Liver (tissue), 9 donors: ENCODE data around the gene NR4A1. TPM values are rescaled to one million over a fixed set of nuclear protein-coding genes. Genes with fewer than 3 reads are reported as not detected.

Experiments used
- DNase-seq: peaks from one replicate; pipeline ENCODE4 v3.0.0-alpha.2; 2017; ENCODE audit warnings: low spot score
- H3K27ac ChIP-seq, 2 donors: one replicate each; pipeline ENCODE4 v1.7.0; 2013; ENCODE audit warnings: inconsistent platforms in 2 of 2, low read length in 2 of 2, control low read depth in 1 of 2, low read depth in 1 of 2, mild to moderate bottlenecking in 1 of 2
- H3K27me3 ChIP-seq, 4 donors: one replicate each; pipeline versions ENCODE4 v1.6.1 to v1.7.0; 2013; ENCODE audit warnings: low read length in 3 of 4, inconsistent platforms in 1 of 4, mild to moderate bottlenecking in 1 of 4, moderate library complexity in 1 of 4; ENCODE audit not compliant: control insufficient read depth in 4 of 4, insufficient read depth in 4 of 4
- H3K36me3 ChIP-seq, 4 donors: one replicate each; pipeline versions ENCODE4 v1.6.1 to v1.7.0; 2013; ENCODE audit warnings: low read length in 3 of 4, mild to moderate bottlenecking in 3 of 4, low read depth in 1 of 4, moderate library complexity in 1 of 4; ENCODE audit not compliant: control insufficient read depth in 4 of 4, insufficient read depth in 3 of 4
- H3K4me1 ChIP-seq, 4 donors: one replicate each; pipeline versions ENCODE4 v1.6.1 to v1.7.0; 2013; ENCODE audit warnings: low read length in 3 of 4, mild to moderate bottlenecking in 3 of 4, moderate library complexity in 1 of 4; ENCODE audit not compliant: control insufficient read depth in 4 of 4, insufficient read depth in 4 of 4
- H3K4me3 ChIP-seq, 3 donors: one replicate each; pipeline versions ENCODE4 v1.6.1 to v1.7.0; 2013; ENCODE audit warnings: low read length in 3 of 3, control low read depth in 1 of 3, low read depth in 1 of 3, mild to moderate bottlenecking in 1 of 3
- H3K9ac ChIP-seq, 2 donors: one replicate each; pipeline ENCODE4 v1.7.0; 2013; ENCODE audit warnings: low read length in 2 of 2, mild to moderate bottlenecking in 2 of 2, moderate library complexity in 2 of 2, control low read depth in 1 of 2, low read depth in 1 of 2
- H3K9me3 ChIP-seq, 4 donors: one replicate each; pipeline versions ENCODE4 v1.6.1 to v1.7.0; 2013; ENCODE audit warnings: low read length in 3 of 4; ENCODE audit not compliant: control insufficient read depth in 4 of 4
- ATF3 ChIP-seq: IDR thresholded peaks from 2 replicates; pipeline ENCODE4 v1.6.1; 2016; ENCODE audit warnings: antibody characterized with exemption
- CTCF ChIP-seq: fragments of 150-350 bp; IDR thresholded peaks from 2 replicates; pipeline ENCODE4 v1.5.1; 2017; ENCODE audit warnings: improper control_type of control experiment, low read depth, low read length; ENCODE audit not compliant: missing input control
- EGR1 ChIP-seq, 2 donors: IDR thresholded peaks; 2 replicates each; pipeline ENCODE4 v1.6.1; 2016 to 2018; ENCODE audit warnings: antibody characterized with exemption in 2 of 2, low read depth in 2 of 2
- FOXA1 ChIP-seq: IDR thresholded peaks from 2 replicates; pipeline ENCODE4 v1.6.1; 2016; ENCODE audit warnings: antibody characterized with exemption
- GABPA ChIP-seq, 2 donors: IDR thresholded peaks in 1 of 2; conservative IDR thresholded peaks in 1 of 2; 2 replicates each; pipeline ENCODE4 v1.6.1; 2016; ENCODE audit warnings: antibody characterized with exemption in 2 of 2, mild to moderate bottlenecking in 1 of 2, moderate library complexity in 1 of 2
- HNF4A ChIP-seq, 2 donors: conservative IDR thresholded peaks; 2 replicates each; pipeline ENCODE4 v1.6.1; 2016; ENCODE audit warnings: antibody characterized with exemption in 2 of 2, mild to moderate bottlenecking in 2 of 2
- HNF4G ChIP-seq: IDR thresholded peaks from 2 replicates; pipeline ENCODE4 v1.6.1; 2016; ENCODE audit warnings: antibody characterized with exemption
- JUND ChIP-seq, 2 donors: IDR thresholded peaks; 2 replicates each; pipeline ENCODE4 v1.6.1; 2016; ENCODE audit warnings: antibody characterized with exemption in 2 of 2
- MAX ChIP-seq: IDR thresholded peaks from 2 replicates; pipeline ENCODE4 v1.6.1; 2016; ENCODE audit warnings: antibody characterized with exemption
- RAD21 ChIP-seq, 2 donors: IDR thresholded peaks; 2 replicates each; pipeline ENCODE4 v1.6.1; 2016; ENCODE audit warnings: antibody characterized with exemption in 2 of 2, mild to moderate bottlenecking in 2 of 2
- REST ChIP-seq: IDR thresholded peaks from 2 replicates; pipeline ENCODE4 v1.6.1; 2016; ENCODE audit warnings: antibody characterized with exemption, mild to moderate bottlenecking
- RXRA ChIP-seq, 2 donors: IDR thresholded peaks; 2 replicates each; pipeline ENCODE4 v1.6.1; 2017 to 2018; ENCODE audit warnings: antibody characterized with exemption in 2 of 2, mild to moderate bottlenecking in 1 of 2
- SP1 ChIP-seq: IDR thresholded peaks from 2 replicates; pipeline ENCODE4 v1.6.1; 2018; ENCODE audit warnings: antibody characterized with exemption, mild to moderate bottlenecking
- TAF1 ChIP-seq: conservative IDR thresholded peaks from 2 replicates; pipeline ENCODE4 v1.6.1; 2016; ENCODE audit warnings: antibody characterized with exemption, mild to moderate bottlenecking
- ZBTB33 ChIP-seq: IDR thresholded peaks from 2 replicates; pipeline ENCODE4 v1.6.1; 2016; ENCODE audit warnings: antibody characterized with exemption
- WGBS: extraction: QIAGEN DNeasy Blood & Tissue Kit; methylation state at CpG from one replicate; pipeline ENCODE4 v1.1.7; 2013; 5-methylcytosine and 5-hydroxymethylcytosine counted together
- polyA plus RNA-seq, 2 donors: library from polyadenylated mRNA; stranded (reverse) in 1 of 2; unstranded in 1 of 2; fragments of 200-250 nt in 1 of 2; fragments of >200 nt in 1 of 2; fragmentation: Nextera tagmentation in 1 of 2; extraction: Ambion mirVana in 1 of 2; gene quantifications; one replicate each; pipeline versions ENCODE4 v1.2.1 to v1.2.3, GENCODE V29; 2013 to 2015
- total RNA-seq, 2 donors: library from RNA; depleted of rRNA; stranded (reverse); fragments of >200 nt; gene quantifications; one replicate each; pipeline ENCODE4 v1.2.3, GENCODE V29; 2014
- donor health status: healthy.
- donor health status: healthy.
- donor health status: healthy.
- donor health status: healthy.
- donor health status: healthy.

NR4A1 gene
- total and polyA plus RNA-seq, 4 donors = 0.79 to 5.8 (median 3.4) TPM

GRCh38 chr12:52033446-52034140 is 17.6 kb upstream of the NR4A1 start:
- no peaks in the 10 kb centered on the region for H3K27me3 ChIP-seq
- WGBS = 80% methylated on average over 13 of the region's 13 CpGs
- no peak for DNase-seq

GRCh38 chr12:52035190-52035589 is 16.1 kb upstream of the NR4A1 start:
- no peak for TF ChIP-seq HNF4A (conservative IDR thresholded peaks at IDR 0.05)
- TF ChIP-seq GABPA (IDR thresholded peaks at IDR 0.05 in 1 of 2, conservative IDR thresholded peaks at IDR 0.05 in 1 of 2) = no peak
- TF ChIP-seq TAF1 = no peak
- TF ChIP-seq HNF4G = no peak
- TF ChIP-seq ATF3 = no peak
- no peak for TF ChIP-seq CTCF
- TF ChIP-seq RAD21 (IDR thresholded peaks at IDR 0.05) = no peak
- no peak for TF ChIP-seq JUND (IDR thresholded peaks at IDR 0.05)
- TF ChIP-seq ZBTB33 = no peak
- TF ChIP-seq EGR1 (IDR thresholded peaks at IDR 0.05; ENCODE audit: low read depth in 2 of 2) = no peak
- TF ChIP-seq SP1 = no peak
- no peak for TF ChIP-seq FOXA1
- H3K27me3 ChIP-seq = no peaks in the 10 kb centered on the region
- H3K4me1 ChIP-seq = peaks cover 0 to 12% (median 7%) of the 10 kb centered on the region in 4 donors
- no peaks in the 10 kb centered on the region for H3K36me3 ChIP-seq
- H3K27ac ChIP-seq = no peak overlapping the region
- no peak overlapping the region for H3K4me3 ChIP-seq
- DNase-seq = no peak
- 93% methylated on average over 4 of the region's 4 CpGs for WGBS
- no peaks in the 10 kb centered on the region for H3K9me3 ChIP-seq
- H3K9ac ChIP-seq = no peak overlapping the region

More at GRCh38 chr12:52033446-52034140, 17.6 kb upstream of the NR4A1 start:
- Histone ChIP-seq H3K9me3 (no peaks in the 10 kb centered on the region), H3K4me3 (peak overlapping the region in 2 of 3 donors; percentile 19 to 28), H3K4me1 (peaks cover 0 to 12% (median 7%) of the 10 kb centered on the region in 4 donors), H3K9ac (peak overlapping the region; percentile 80 to 92), H3K36me3 (no peaks in the 10 kb centered on the region), H3K27ac (peak overlapping the region; percentile 77 to 81)
- TF ChIP-seq MAX = no peak
- TF ChIP-seq RXRA (IDR thresholded peaks at IDR 0.05) = no peak
- TF ChIP-seq REST = no peak
- no peak for TF ChIP-seq HNF4A (conservative IDR thresholded peaks at IDR 0.05)
